HG03439 (cell line): ENCODE results near the gene COG6.

Experiments used
- ATAC-seq: cut with Tn5 transposase; IDR thresholded peaks from one replicate; pipeline ENCODE4 v1.9.1; 2021; ENCODE audit warnings: mild to moderate bottlenecking, moderate library complexity; ENCODE audit not compliant: unreplicated experiment

Gene COG6

DNA sequence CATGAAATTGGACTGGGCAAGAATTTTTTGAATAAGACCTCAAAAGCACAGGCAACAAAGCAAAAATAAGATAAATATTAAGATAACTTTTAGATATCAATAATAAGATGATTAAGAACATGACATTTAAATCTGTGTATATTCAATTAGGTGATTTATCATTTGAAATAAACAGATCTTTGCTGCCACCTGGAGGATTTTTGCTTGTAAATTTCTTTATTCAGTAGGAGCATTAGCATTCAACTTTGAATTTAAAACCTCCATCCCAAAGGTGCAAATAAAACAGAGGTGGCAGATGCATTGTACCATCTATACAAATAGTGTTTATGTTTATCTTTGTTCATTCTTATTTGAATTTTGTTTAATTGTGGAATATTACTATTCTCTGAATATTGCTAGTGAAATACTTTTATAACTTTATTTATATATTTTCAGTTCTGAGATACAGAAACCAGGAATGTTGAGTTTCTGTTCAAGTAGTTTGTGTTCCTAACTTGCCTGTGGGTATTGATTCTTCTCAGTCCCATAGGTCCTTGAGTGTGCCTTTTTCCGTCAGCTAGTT is 20.9 kb downstream of the COG6 start:
- ATAC-seq: no peak

DNA sequence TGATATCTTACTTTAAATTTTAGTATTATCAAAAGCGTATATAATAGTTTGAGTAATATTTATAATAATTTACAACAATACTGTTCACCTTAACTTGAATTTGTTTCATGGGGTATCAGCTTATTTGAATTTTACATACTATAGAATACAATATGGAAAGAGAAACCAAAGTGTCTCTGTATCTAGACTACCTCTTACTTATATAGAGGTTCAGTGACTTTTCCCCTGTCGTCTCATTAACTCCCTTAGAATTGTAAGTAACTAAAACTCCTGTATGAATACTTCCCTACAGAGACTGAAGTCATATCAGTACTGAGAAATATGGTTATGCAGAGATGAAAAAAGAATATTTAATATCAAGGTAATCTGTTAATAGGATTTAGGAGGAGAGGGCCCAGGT is 26.8 kb downstream of the COG6 start:
- ATAC-seq: no peak

DNA sequence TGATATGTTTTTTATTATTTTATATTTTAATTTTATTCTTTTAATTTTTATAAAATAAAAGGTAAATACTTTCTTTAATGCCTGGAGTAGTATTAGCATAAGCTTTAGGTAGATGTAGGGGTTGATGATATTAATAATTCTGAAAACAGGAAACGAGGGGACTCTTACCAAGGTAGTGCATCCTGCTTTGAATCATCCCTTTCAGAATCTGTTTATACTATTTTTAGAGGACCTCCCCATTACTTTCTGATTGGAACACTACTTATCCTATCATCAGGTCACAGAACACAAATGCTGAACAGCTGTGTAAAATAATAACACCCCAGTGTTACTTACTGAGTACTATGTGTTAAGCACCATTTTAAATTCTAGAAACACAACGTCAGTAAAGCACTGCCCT is 27.3 kb downstream of the COG6 start:
- peak; percentile 68 for ATAC-seq

DNA sequence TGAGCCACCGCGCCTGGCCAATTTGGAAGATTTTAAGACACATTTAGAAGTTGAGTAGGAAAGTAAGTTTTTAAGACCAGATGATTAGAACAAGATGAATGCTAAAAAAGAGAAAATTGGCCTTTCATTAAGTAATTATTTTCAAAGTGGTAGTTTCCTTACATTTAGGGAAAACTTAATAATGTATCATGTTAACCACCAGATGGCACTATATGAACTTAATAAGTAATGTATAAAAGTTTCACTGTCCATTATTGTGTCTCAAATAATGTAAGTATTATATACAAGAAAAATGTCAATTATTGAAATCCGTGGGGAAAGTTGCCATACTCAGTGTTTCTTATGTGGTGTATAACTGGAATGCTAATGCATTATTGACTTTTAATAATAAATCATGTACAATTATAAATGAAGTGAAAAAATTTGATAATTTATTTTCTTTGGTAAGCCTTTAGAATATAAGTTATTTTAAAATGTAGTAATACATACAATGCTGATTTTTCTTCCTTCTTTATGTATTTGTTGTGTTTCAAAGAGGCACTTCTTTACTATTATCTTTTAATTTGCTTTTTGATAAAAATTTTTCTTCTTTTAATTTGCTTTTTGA is 29.2 kb downstream of the COG6 start:
- no peak for ATAC-seq

DNA sequence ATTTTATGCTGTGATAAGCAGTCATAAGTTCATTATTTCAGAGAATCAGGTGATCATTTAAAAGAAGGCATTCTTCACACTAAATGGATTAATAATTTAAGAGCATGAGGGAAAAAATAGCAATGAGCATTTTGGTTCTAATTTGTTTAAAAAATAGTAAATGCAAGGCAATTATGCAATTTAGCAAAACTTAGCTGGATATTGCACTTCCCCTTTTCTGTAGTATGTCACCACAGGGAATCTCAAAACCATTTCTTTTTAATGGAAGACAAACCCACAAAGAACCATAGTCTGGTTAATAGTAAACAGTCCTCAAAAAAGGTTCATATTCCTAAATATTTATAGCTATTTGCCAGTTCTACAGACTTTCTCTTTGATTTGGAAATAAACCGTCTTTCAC is 30.2 kb downstream of the COG6 start:
- no peak for ATAC-seq

DNA sequence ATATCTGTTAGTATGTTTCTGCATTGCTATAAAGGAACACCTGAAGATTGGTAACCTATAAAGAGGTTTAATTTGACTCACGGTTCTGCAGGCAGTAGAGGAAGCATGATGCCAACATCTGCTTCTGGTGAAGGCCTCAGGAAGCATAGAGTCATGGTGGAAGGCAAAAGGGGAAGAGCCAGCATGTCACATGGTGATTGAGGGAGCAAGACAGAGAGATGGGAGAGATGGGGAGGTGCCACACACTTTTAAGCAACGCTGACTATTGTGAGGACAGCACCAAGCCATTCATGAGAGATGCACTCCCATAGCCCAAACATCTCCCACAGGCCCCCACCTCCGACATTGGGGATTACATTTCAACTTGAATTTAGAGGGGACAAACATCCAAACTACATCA is 32.8 kb downstream of the COG6 start:
- ATAC-seq: peak; percentile 8

DNA sequence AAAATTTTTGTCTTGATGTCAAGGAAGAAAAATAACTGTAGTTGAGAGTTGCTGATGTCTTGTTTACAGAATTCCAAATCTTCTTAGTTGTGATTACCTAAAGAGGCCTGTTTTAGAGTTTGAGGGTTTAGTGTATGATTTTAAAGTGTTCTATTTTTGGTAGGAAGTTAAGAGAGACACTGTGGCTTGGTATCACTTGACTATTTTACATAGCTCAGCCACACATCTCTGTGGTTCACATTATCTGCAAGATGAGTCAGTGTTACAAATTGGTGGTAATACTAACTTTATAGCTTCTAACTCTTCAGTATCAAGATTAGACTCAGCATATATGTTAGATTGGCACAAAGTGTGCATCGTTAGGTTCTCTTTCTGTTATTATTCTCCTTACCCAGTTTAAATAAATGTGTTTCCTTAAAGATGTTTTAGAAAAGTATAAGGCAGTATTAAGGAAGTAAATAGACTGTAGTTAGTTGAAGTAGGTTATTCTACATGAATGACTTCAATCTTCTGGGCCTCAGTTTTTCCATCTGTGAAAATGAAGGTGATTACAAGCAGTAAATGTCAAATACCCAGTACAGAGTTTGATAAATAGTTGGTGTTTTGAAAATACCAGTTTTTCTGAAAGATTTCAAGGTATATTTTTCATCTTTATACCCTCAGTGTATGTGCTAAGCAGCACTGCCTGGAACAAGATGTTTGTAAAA is 33.4 kb downstream of the COG6 start:
- peak; percentile 73 for ATAC-seq

DNA sequence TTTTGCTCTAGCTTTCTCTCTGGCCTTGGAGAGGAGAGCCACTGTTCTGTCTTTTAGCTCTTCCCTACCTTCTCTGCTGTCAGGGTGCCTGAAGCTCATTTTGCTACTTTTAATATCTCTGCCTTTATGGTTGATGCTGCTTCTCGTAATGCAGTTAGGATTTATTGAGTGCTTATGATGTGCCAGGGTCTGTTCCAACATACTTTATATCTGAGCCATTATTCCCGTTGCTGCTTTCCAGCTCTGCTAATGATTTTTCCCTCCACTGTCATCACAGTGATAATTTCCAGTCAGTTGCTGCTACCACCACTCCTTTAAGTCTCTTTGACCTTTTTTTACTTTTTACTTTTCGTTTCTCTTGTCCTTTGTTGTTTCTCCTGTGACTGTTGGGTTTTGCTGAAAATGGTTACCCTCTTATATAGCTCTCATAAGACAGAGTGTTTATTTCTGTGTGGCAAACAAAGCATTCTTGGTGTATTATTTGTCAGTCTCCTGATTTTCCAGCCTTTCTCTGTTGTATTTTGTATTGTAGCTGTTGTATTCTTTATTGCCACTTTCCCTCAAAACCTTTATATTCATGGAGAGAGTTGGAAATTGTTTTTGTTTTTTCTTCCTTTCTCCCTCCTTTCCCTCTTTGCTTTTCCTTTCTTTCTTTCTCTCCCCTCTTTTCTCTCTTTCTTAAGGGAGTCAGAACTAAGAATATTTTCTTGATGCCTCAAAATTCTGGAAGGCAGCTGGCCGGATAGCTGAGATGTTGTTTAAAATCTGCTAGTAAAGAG is 37.4 kb downstream of the COG6 start:
- no peak for ATAC-seq

DNA sequence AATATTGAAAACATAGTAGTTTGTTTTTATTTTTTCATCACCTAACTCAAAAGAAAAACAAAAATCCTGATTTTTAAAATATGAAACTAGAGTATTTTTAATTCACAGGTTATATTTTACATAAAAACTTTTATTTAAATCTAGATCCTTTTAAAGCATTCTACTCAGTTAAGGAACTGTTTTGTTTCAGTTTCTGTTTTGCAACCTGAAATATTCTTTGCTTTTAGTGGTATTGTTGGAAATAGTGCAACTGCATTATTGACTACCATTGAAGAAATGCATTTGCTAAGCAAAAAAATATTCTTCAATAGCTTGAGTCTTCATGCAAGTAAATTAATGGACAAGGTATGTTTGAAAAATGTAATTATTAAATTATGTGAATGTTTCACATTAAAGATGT is 43.8 kb downstream of the COG6 start:
- no peak for ATAC-seq

DNA sequence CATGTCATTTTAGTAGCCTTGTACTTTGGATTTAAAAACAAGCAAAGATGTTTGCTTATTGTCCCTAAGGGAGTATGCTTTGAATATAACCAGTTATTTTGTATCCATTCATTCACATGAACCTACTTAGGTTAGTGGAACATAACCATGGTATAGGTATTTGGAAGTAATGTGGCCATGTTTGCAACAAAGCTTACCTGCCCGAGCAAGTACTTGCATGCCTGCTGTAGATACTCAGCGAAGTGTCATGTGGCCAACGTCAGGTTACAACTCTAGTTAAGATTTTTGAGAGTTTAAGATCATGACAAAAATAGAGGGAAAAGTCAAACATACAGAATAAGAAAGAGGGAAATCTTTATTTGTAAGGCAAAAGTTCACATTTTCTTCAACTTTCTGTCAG is 57.2 kb downstream of the COG6 start:
- no peak for ATAC-seq

DNA sequence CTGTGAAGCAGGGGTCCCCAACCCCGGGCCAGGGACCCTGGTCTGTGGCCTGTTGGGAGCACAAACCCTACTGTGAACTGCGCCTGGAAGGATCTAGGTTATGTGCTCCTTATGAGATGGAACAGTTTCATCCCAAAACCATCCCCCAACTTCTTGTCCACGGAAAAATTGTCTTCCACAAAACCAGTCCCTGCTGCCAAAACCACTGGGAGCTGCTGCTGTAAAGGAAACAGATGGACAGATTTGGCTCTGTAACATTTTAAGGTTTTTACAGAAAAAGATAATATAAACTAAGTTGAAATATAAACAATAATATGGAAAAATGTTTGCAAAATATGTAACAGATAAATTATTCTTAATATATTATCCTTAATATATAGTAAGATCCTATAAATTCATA is 73.7 kb downstream of the COG6 start:
- no peak for ATAC-seq

DNA sequence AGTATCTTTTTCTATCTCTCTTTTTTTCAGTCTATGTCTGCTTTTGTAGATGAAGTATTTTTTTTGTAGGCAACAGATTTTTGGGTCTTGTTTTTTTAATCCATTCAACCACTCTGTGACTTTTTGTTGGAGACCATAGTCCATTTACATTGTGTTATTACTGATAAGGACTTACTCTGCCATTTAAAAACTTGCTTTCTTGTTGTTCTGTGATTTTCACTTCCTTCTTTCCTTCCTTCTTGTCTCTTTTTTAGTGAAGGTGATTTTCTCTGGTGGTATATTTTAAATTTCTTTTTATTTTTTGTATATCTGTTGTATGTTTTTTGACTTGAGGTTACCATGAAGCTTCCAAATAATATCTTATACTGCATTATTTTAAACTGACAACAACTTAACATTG is 79.5 kb downstream of the COG6 start:
- no peak for ATAC-seq

DNA sequence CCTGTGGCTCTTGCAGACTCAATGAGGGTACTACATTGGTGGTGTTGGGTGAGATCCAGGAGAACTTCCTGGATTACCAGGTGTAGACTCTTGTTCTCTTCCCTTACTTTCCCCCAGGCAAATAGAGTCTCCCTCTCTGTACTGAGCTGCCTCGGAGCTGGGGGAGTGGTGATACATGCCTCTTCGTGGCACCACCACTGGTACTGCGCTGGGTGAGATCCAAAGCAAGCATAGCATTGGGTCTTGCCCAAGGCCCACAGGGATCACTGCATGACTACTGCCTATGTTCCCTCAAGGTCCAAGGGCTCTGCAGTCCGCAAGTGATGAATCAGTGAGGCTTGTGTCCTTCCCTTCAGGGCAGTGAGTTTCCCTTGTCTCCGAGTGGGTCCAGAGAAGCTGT is 81.6 kb downstream of the COG6 start:
- ATAC-seq: no peak

DNA sequence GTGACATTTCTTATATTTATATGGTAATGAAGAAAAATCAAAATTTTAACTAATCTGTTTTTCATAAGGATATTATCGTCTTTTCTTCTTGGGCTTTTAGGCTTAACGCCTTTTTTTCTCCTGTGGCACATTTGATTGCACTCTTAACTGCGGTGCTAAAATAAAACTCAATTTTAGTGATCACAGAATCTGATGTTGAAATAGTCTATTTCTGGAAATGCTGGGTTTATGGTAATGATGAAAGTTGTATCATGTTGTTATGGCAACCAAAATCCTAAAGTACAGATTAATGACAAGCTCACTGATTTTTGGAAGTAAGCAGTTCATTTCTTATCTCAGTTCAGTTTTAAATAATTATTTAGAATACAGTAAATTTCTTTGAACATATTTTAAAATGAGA is 85.3 kb downstream of the COG6 start:
- ATAC-seq: no peak

DNA sequence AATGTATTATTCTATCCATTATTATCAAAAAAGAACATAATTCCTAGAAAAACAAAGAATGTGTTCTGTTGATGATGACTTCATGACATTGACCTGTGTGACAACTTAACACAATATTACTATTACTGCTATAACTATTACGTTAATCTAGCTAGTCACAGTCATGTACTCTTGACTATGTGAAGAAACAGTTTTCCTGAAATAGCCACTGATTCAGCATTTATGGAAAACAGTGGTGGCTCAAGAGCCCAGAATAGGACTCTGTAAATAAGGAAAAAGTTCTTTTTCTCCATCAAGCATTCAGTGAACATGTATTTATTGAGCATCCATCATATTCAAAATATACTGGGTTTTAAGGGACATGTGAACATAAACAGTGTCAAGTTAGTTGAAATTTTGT is 93.5 kb downstream of the COG6 start:
- no peak for ATAC-seq

DNA sequence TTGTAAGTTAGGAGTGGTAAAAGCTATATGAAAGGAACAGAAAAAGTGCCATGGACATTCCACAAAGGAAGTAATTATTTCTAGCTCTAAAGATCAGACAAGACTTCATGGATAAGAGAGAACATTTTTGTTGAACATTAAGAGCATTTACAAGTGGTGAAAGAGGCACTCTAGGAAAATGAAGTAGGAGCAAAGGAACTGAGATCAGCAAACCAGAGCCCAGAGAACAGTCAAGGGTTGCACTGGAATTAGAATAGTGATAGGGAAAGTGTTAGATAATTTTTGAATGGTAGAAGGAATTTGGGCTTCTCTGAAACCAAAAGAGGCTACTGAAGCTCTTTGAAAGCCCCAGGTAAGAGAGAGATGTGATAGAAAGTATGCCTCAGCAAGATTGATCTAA is 94.1 kb downstream of the COG6 start:
- ATAC-seq: no peak

DNA sequence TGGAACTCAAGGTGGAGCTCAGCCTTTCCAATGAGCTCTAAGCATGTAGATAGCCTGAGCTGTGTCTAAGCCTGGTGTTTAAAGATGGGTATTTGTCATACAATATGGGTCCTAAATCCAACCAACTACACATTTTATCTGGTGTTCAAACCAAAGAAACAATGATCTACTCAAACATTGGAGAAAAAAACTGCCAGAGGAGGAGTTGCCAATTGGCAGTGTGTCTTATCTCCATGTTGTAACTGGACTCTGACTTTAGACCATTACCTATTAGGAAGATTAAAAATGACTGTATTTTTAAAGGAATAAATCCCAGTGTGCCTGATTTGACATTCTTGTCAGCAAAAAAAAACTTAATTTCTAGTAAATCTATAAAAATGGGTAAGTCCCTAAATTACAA is 96.3 kb downstream of the COG6 start:
- no peak for ATAC-seq

DNA sequence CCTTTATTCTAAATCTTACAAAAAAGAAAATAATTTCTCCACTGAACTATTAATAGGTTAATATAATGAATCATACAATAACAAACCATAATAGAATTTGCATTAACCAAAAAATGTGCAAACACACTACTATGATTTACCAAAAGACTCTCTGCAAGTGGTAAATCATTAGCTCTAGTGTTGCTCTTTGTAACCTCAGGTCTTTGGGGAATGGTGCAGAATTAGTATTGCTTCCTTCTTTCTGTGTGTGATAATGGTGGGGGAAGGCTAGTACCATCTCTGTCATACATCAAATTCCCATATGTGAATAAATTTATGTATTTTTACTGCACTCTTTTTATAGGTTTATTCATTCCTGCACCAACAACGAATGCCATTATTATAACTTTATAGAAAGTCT is 105.1 kb downstream of the COG6 start:
- no peak for ATAC-seq

DNA sequence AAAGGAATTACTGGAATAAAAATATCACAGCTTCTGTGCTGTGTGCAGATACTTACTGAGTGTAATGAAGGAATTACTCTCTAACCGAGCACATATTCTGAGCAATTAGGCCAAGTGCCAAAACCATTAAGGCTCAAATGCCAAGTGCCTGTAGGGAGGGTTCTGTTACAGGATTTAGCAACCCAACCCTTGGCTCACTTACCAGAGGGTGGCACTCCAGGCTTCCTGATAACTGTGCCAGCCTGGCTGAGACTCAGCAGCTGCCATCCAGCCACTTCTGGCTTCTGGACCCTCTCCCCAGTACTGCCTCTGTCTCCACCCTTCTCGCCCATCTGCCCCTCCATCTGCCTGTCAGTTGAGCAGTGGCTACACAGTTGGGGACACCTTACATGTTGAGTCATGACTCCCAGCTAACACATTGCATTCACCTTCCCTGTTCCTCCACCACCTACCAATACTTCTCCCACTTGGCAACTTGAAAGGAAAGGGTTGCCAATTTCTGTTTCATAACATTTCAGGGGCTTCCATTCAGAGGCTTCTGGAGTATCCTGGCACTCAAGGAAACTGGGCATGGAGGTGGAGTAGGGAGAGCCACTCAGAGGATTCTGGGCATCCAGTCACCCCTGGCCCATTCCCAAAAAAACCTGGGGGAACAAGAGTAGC is 110.5 kb downstream of the COG6 start:
- ATAC-seq: no peak

DNA sequence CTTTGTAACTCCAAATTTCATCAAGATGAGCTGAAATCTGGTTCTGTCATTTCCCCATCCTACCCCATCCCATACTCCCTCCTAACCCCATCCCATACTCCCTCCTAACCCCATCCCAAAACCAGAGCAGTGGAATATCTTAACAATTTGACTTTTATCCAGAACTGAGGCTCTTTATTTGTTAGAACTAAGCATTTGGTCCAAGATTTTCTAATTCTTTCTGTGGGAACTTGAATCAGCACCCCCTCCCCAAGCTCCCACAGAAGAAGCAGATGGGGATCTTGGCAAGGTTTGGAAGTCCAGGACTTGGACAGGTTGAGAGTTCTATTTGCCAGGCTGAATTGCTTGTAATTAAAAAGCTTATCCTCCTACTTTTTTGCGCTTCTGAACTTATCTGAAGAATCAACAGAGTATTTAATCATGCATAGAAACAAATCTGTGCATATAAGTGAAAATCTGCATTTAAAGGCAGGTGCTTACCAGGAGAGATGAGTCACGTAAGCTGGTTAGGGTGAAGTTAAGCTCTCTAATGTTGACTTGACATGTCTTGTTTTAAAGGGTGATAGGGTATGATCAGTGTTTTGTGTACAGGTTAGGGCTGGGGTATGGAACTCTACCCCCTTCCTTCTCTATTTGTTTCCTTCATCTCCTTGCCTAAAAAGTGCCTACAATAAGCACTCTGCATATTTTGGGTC is 111.1 kb downstream of the COG6 start:
- no peak for ATAC-seq
